ENCODE results near the gene TPSG1. TPM values are rescaled to one million over a fixed set of nuclear protein-coding genes. Genes with fewer than 3 reads are reported as not detected.

Gene TPSG1
- total RNA-seq, 1 experiment from 2014 or later: not detected

DNA sequence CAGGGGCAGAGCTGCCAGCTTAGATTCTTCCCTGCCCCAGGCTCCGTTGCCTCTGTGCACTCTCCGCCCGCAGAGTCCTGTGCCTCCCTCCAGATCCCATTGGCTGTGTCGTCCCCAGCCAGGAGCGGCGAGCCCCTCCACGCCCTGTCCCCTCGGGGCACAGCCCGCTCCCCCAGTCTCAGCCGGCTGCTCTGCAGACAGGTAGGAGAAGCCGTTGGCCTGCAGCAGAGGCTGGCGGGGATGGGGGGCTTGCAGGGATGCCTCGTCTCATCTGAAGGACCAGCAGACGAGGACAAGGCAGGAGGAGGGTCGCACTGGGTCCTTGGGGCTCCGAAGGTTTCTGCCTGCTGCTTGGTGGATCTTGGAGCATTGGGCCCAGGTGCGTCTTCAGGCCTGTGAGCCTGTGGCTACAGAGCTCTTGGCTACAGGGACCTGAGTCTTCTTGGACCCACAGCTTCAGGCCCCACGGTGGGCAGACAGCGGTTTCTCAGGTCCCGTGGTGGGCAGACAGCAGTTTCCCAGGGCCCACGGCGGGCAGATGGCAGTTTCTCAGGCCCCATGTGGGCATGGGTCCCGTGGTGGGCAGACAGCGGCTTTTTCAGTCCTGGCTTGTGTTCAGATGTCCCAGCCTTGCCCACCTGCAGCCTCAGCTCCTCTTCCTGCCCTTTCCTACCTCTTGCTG, 6.0 kb downstream of the TPSG1 start:
- no peak overlapping the region for H3K4me3 ChIP-seq
- no peak for DNase-seq (ENCODE audit: low read depth in 1 of 2, low spot score in 2 of 2)
- no peaks in the 10 kb centered on the region for H3K9me3 ChIP-seq (replicated peaks)
- no peaks in the 10 kb centered on the region for H3K4me1 ChIP-seq (replicated peaks)
- H3K27me3 ChIP-seq (replicated peaks): peaks cover 87% of the 10 kb centered on the region
- no peaks in the 10 kb centered on the region for H3K36me3 ChIP-seq
- H3K27ac ChIP-seq: no peak overlapping the region

GRCh38 chr16:1218061-1218929, 6.8 kb downstream of the TPSG1 start:
- Histone ChIP-seq H3K27ac (no peak overlapping the region), H3K27me3 (replicated peaks) (peaks cover 81% of the 10 kb centered on the region), H3K4me1 (replicated peaks) (no peaks in the 10 kb centered on the region), H3K4me3 (no peak overlapping the region), H3K9me3 (replicated peaks) (no peaks in the 10 kb centered on the region), H3K36me3 (no peaks in the 10 kb centered on the region)
- no peak for DNase-seq (ENCODE audit: low read depth in 1 of 2, low spot score in 2 of 2)

GRCh38 chr16:1217526-1217925, 7.5 kb downstream of the TPSG1 start:
- Histone ChIP-seq H3K36me3 (no peaks in the 10 kb centered on the region), H3K27me3 (replicated peaks) (peaks cover 73% of the 10 kb centered on the region), H3K4me1 (replicated peaks) (no peaks in the 10 kb centered on the region), H3K27ac (no peak overlapping the region), H3K9me3 (replicated peaks) (no peaks in the 10 kb centered on the region), H3K4me3 (no peak overlapping the region)
- no peak for DNase-seq (ENCODE audit: low read depth in 1 of 2, low spot score in 2 of 2)

DNA sequence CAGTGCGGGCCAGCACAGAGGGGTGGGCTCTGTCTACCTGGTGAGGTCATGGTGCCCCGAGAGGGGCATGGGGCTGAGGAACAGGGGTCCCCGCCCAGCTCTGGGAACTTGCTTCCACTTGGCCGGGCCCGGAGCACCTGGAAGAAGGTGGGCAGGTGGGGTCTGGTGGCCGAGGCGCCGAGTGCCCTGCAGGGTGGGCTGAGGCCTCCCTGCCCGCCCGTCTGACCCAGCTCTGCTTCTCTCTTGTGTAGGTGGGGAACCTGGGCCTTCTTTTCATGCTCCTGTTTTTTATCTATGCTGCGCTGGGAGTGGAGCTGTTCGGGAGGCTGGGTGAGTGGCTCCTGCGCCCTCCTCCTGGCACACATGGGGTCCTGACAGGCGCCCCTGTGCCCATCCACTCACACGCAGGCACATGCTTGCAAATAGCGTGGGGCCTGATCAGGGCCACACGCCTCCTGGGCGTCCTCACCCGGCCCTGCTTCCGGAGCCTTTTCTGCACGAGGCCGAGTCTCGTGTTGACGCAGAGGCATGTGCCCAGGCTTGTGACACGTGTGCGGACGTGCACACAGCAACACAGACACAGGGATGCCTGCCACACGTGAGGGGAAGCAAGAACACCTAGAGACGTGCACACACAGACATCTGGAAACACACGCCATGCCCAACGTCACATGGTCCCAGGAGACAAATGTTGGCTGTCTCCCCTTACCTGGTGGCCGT, 8.2 kb downstream of the TPSG1 start:
- Histone ChIP-seq H3K4me1 (replicated peaks) (no peaks in the 10 kb centered on the region), H3K4me3 (no peak overlapping the region), H3K27me3 (replicated peaks) (peaks cover 66% of the 10 kb centered on the region), H3K36me3 (no peaks in the 10 kb centered on the region), H3K27ac (no peak overlapping the region), H3K9me3 (replicated peaks) (no peaks in the 10 kb centered on the region)
- no peak for DNase-seq (ENCODE audit: low read depth in 1 of 2, low spot score in 2 of 2)

- no peak for DNase-seq (ENCODE audit: low read depth in 1 of 2, low spot score in 2 of 2)
- Histone ChIP-seq H3K4me3 (no peak overlapping the region), H3K9me3 (replicated peaks) (no peaks in the 10 kb centered on the region), H3K4me1 (replicated peaks) (no peaks in the 10 kb centered on the region), H3K27me3 (replicated peaks) (peaks cover 64% of the 10 kb centered on the region), H3K36me3 (no peaks in the 10 kb centered on the region), H3K27ac (no peak overlapping the region)
Measured at GRCh38 chr16:1216296-1216619, 8.8 kb downstream of the TPSG1 start.

DNA sequence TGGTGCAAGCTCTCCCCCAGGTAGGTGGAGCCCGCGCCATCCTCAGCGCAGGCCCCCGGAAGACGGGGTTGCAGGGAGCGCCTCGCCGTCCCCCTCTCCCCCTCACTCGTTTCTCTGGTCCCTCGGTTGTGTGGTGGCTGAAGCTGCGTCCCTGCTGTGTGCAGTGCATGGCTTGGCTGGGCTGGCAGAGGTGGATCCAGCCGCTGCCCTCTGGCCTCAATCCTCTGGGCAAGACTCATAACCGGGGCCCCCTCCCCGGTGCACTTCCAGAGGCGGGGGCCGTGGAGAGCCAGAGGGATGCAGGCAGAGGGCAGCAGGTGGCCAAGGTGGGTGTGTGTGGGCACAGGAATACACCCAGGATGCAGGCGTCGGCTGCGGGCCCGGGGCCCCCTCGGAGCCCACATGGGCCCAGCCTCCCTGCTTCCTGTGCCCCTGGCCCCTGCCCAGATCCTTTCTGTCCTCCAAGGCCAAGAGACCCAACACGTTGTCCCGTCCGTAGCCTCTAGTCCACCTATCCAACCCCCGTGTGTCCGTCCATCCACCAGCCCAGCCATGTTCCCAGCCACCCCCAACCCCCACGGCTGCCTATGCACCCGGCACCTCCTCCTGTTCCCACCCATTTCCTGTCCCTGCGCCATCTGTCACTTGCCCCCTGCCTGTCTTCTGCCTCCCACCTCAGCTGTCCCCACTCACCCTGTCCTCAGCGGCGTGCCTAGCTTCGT, 9.3 kb downstream of the TPSG1 start:
- H3K4me3 ChIP-seq: no peak overlapping the region

DNA sequence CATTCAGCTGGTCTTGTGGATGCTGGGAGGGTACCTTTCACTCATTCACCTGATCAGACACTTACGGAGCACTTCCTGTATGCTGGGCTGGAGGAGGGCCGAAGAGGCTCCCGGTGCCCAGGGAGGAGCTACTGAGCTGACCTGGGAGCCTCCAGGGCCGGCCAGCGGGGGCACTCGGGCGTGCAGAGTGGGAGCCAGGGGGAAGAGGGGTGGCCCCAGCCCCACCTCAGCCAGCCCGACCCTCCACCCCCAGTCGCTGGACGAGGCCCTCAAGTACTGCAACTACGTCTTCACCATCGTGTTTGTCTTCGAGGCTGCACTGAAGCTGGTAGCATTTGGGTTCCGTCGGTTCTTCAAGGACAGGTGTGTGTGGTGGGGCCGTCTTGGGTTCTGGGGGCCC, 10.3 kb downstream of the TPSG1 start:
- no peak for DNase-seq (ENCODE audit: low read depth in 1 of 2, low spot score in 2 of 2)
- no peaks in the 10 kb centered on the region for H3K4me1 ChIP-seq (replicated peaks)
- no peaks in the 10 kb centered on the region for H3K9me3 ChIP-seq (replicated peaks)

More for the DNA sequence above, 9.3 kb downstream of the TPSG1 start:
- Histone ChIP-seq H3K9me3 (replicated peaks) (no peaks in the 10 kb centered on the region), H3K27me3 (replicated peaks) (peaks cover 60% of the 10 kb centered on the region), H3K4me1 (replicated peaks) (no peaks in the 10 kb centered on the region), H3K36me3 (no peaks in the 10 kb centered on the region), H3K27ac (no peak overlapping the region)
- no peak for DNase-seq (ENCODE audit: low read depth in 1 of 2, low spot score in 2 of 2)

DNA sequence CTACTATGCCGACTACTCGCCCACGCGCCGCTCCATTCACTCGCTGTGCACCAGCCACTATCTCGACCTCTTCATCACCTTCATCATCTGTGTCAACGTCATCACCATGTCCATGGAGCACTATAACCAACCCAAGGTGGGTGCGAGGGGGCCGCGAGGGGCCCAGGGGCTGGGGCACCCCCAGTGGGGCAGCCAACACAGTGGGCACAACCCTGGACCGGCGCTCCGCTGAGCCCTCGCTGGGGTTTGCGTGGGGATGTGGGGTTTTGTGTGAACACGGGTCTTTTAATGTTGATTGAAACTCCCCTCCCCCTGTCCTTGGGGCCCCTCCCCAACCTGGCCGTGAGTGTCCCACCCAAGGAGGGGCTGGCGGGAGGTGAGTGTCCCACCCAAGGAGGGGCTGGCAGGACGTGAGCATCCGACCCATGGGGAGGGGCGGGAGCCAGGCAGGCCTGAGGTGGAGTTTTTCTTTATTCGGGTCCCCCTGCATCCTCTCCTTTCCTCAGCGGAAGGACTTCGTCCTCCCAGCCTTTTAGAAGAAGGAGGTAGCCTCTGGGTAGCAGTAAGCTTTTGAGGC, 11.2 kb downstream of the TPSG1 start:
- Histone ChIP-seq H3K4me1 (replicated peaks) (no peaks in the 10 kb centered on the region), H3K4me3 (no peak overlapping the region), H3K27me3 (replicated peaks) (peaks cover 53% of the 10 kb centered on the region), H3K36me3 (no peaks in the 10 kb centered on the region), H3K27ac (no peak overlapping the region), H3K9me3 (replicated peaks) (no peaks in the 10 kb centered on the region)
- DNase-seq (ENCODE audit: low read depth in 1 of 2, low spot score in 2 of 2): no peak

More for the DNA sequence above, 10.3 kb downstream of the TPSG1 start:
- no peaks in the 10 kb centered on the region for H3K36me3 ChIP-seq
- no peak overlapping the region for H3K4me3 ChIP-seq
- H3K27ac ChIP-seq: no peak overlapping the region
- H3K27me3 ChIP-seq (replicated peaks): peaks cover 53% of the 10 kb centered on the region

DNA sequence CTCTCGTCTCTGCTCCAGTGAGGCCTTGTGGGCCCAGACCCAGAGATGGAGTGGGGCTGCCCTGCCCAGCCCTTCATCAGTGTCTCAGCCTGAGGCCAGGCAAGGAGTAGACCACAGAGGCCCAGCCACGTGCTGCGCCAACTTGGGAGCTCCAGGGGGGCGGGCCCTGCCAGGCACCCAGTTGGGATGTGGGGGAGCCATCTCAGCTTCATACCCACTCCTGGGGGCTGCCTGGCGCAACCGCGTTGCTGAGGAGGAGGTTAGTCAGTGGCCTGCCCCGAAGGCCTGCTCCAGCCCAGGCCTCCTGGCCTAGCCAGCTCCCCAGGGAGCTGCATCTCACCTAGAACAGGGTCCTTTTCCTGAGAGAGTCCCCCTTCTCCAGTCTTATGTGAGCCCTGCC, 11.8 kb downstream of the TPSG1 start:
- no peak overlapping the region for H3K27ac ChIP-seq
- H3K36me3 ChIP-seq: no peaks in the 10 kb centered on the region
- no peaks in the 10 kb centered on the region for H3K4me1 ChIP-seq (replicated peaks)
- no peak for DNase-seq (ENCODE audit: low read depth in 1 of 2, low spot score in 2 of 2)
- H3K4me3 ChIP-seq: no peak overlapping the region
- H3K9me3 ChIP-seq (replicated peaks): no peaks in the 10 kb centered on the region
- peaks cover 56% of the 10 kb centered on the region for H3K27me3 ChIP-seq (replicated peaks)

DNA sequence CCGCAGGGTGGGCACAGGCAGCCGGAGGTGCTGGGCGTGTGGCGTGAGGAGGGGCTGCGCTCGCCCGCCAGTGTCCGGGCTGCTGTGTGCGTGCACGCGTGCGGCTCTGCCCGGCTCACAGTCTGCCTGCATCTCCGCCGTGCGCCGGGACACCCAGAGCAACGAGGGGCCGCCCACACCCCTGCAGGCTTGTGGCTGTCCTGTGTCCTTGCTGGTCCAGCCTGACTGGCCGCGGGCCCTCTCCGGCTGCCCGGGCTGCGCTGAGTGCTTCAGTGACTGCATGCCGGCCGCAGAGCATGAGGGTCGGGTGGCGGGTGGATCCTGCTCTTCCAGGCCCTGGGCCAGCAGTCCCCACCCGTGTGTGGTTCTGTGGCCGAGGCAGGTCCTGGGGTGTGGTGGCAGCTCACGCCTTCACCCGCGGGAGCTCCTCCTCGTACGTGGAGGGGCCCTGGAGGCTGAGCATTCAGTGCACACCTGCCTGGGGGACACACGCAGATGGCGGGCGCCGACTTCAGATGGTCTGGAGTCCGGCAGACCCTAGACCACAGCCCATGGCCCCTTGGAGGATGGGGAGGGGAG, 12.4 kb downstream of the TPSG1 start:
- Histone ChIP-seq H3K27ac (no peak overlapping the region), H3K27me3 (replicated peaks) (peaks cover 56% of the 10 kb centered on the region), H3K36me3 (no peaks in the 10 kb centered on the region), H3K4me3 (no peak overlapping the region), H3K4me1 (replicated peaks) (no peaks in the 10 kb centered on the region), H3K9me3 (replicated peaks) (no peaks in the 10 kb centered on the region)
- DNase-seq (ENCODE audit: low read depth in 1 of 2, low spot score in 2 of 2): no peak

DNA sequence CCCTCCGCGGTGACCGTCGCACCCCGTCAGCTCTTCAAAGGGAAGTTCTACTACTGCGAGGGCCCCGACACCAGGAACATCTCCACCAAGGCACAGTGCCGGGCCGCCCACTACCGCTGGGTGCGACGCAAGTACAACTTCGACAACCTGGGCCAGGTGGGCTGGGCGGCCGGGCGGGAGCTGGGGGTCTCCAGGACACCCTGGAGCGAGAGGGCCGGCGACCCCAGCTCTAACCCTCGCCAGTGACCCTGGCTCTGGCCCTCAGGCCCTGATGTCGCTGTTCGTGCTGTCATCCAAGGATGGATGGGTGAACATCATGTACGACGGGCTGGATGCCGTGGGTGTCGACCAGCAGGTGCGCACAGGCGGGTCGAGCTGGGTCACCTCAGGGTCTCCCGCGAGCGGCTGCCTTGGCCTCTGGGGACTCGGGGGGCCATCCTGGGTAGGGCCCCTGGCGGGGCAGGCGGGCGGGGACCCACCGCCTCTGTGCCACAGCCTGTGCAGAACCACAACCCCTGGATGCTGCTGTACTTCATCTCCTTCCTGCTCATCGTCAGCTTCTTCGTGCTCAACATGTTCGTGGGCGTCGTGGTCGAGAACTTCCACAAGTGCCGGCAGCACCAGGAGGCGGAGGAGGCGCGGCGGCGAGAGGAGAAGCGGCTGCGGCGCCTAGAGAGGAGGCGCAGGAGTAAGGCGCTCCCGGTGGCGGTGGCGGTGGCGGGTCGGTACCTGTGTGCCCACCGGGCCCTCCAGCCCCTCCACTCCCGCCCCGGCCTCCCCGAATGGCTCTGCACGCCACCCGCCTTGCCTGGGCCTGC, 13.4 kb downstream of the TPSG1 start:
- H3K36me3 ChIP-seq: no peaks in the 10 kb centered on the region
- peaks cover 52% of the 10 kb centered on the region for H3K27me3 ChIP-seq (replicated peaks)
- no peaks in the 10 kb centered on the region for H3K9me3 ChIP-seq (replicated peaks)
- no peaks in the 10 kb centered on the region for H3K4me1 ChIP-seq (replicated peaks)
- no peak overlapping the region for H3K27ac ChIP-seq
- no peak for DNase-seq (ENCODE audit: low read depth in 1 of 2, low spot score in 2 of 2)
- no peak overlapping the region for H3K4me3 ChIP-seq

DNA sequence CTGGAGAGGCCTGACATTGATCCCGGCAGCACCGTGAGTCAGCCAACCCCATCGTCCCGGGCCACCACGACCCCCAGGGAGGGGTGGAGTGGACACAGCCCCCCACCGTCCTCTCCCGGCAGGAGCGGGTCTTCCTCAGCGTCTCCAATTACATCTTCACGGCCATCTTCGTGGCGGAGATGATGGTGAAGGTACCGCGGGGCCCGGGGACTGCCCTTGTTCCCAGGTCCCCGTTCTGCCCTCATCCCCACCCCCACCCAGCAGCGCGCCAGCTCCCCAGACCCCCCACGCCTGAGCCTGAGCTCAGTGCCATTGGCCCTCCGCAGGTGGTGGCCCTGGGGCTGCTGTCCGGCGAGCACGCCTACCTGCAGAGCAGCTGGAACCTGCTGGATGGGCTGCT, 14.6 kb downstream of the TPSG1 start:
- no peaks in the 10 kb centered on the region for H3K9me3 ChIP-seq (replicated peaks)
- no peak overlapping the region for H3K27ac ChIP-seq
- H3K4me3 ChIP-seq: no peak overlapping the region
- no peaks in the 10 kb centered on the region for H3K4me1 ChIP-seq (replicated peaks)
- no peaks in the 10 kb centered on the region for H3K36me3 ChIP-seq
- H3K27me3 ChIP-seq (replicated peaks): peaks cover 48% of the 10 kb centered on the region
- DNase-seq (ENCODE audit: low read depth in 1 of 2, low spot score in 2 of 2): no peak

Data from SJSA1 (cell line).